ENCODE data around the gene STH. TPM values are rescaled to one million over a fixed set of nuclear protein-coding genes. Genes with fewer than 3 reads are reported as not detected.

STH gene
- total and polyA plus RNA-seq, 9 of the 15 experiments (the other 6 are each of a cell fraction or from before 2014, with no cell fraction given): not detected

GRCh38 chr17:46000757-46001156, 1.7 kb downstream of the STH start (continued):
- TF ChIP-seq UBTF (IDR thresholded peaks at IDR 0.05; ENCODE audit: borderline replicate concordance in 1 of 2, low read depth in 2 of 2, low read length in 2 of 2): no peak

- H3K9ac ChIP-seq (ENCODE audit: insufficient read depth in 1 of 2, low read depth in 2 of 2, low read length in 2 of 2): peak overlapping the region in 1 of 2 experiments; percentile 3; a peak in 1 of 4 replicates
- H3K9me1 ChIP-seq (ENCODE audit: control insufficient read depth, insufficient read depth, low read length): no peaks in the 10 kb centered on the region
- no peaks in the 10 kb centered on the region for H3K36me3 ChIP-seq (ENCODE audit: control insufficient read depth, insufficient read depth, low read length)
- intact Hi-C loops (cut with micrococcal nuclease) (loop anchor here (2.0 kb wide), 2 partner anchors 191 to 211 kb away; partner anchors contain the start of gene KANSL1), in situ Hi-C loops (cut with MboI) (loop anchor here (5.0 to 10.0 kb wide), 2 partner anchors 216 to 283 kb away; no protein-coding TSS in a partner anchor)
- ATAC-seq (peak; percentile 18; the same call in 2 of the 3 replicates), FAIRE-seq (no peak), DNase-seq (ENCODE audit: extremely low read depth in 1 of 4, low spot score in 3 of 4) (no peak)
- no peak overlapping the region for H3K4me2 ChIP-seq (ENCODE audit: insufficient read depth, low read length)
- no peaks in the 10 kb centered on the region for H3K27me3 ChIP-seq (ENCODE audit: control insufficient read depth in 2 of 2, insufficient read depth in 2 of 2, low read length in 2 of 2)
- CTCF ChIA-PET (ENCODE audit: low intra/inter-chr PET ratio): interaction anchor here (0.7 to 1.6 kb wide), 4 partner anchors 43 to 285 kb away, joined by 3 to 14 read pairs (median 8); no protein-coding TSS in a partner anchor
- H3K4me1 ChIP-seq (replicated peaks in 1 of 2; ENCODE audit: control insufficient read depth in 2 of 2, insufficient read depth in 2 of 2, low read length in 2 of 2): peaks cover 0 to 13% of the 10 kb centered on the region in 2 experiments; a peak in 2 of 5 replicates
- H2AFZ ChIP-seq (ENCODE audit: low read depth, low read length): no peak overlapping the region
- H3K79me2 ChIP-seq (ENCODE audit: control insufficient read depth, insufficient read depth, low read length): no peaks in the 10 kb centered on the region
- no peak overlapping the region for H3K27ac ChIP-seq (ENCODE audit: extremely low read depth, low read depth, low read length)
- no peak overlapping the region for H3K4me3 ChIP-seq
- H3K9me3 ChIP-seq (replicated peaks; ENCODE audit: control insufficient read depth, insufficient read depth, low read depth, low read length): no peaks in the 10 kb centered on the region
- WGBS (ENCODE audit: insufficient coverage, low coverage, missing lambda C conversion rate): 48% methylated on average over 13 of the region's 13 CpGs
- TF ChIP-seq ZNF24 (IDR thresholded peaks at IDR 0.05): no peak
- TF ChIP-seq PCBP2 (IDR thresholded peaks at IDR 0.05; ENCODE audit: low read depth, low read length, poor library complexity, severe bottlenecking): no peak
- TF ChIP-seq EP400 (IDR thresholded peaks at IDR 0.05): no peak
- no peak for TF ChIP-seq NCOA1 (IDR thresholded peaks at IDR 0.05; ENCODE audit: low read depth)
- TF ChIP-seq ZNF318 (IDR thresholded peaks at IDR 0.05; ENCODE audit: borderline replicate concordance in 1 of 2, low read depth in 1 of 2): no peak
- no peak for TF ChIP-seq CXXC5 (CRISPR knock-in tag; IDR thresholded peaks at IDR 0.05)
- no peaks in the 10 kb centered on the region for H4K20me1 ChIP-seq (replicated peaks; ENCODE audit: control insufficient read depth, insufficient read depth, low read length)
- POLR2A ChIA-PET: interaction anchor here (0.6 to 1.4 kb wide), 2 partner anchors 33 to 162 kb away, joined by 3 to 4 read pairs; no protein-coding TSS in a partner anchor
- BruUV-seq (replicated peaks): no TSS peak
Measured at GRCh38 chr17:46001390-46002310, 2.6 kb downstream of the STH start.

Data from K562 (cell line).